Measurements from ENCODE around the gene ALDH3A1. TPM values are rescaled to one million over a fixed set of nuclear protein-coding genes. Genes with fewer than 3 reads are reported as not detected.
A peak's percentile ranks its signal among the peaks of the same experiment; 100 is the strongest.

ALDH3A1 gene
- total and polyA plus RNA-seq, 4 experiments from 2014 or later: not detected

GRCh38 chr17:19759568-19760549 lies 11.8 kb upstream of the ALDH3A1 start:
- no peak overlapping the region for H3K4me3 ChIP-seq (ENCODE audit: low read length in 2 of 2)
- H3K27me3 ChIP-seq (ENCODE audit: insufficient read depth, low read length): no peaks in the 10 kb centered on the region
- no peaks in the 10 kb centered on the region for H3K9me3 ChIP-seq (ENCODE audit: control insufficient read depth in 1 of 2, low read length in 2 of 2)
- H3K4me1 ChIP-seq (ENCODE audit: insufficient read depth, low read length): no peaks in the 10 kb centered on the region
- Mint-ChIP-seq H3K36me3 (no peaks in the 10 kb centered on the region), H3K27ac (no peak overlapping the region), H3K4me3 (no peak overlapping the region), H3K27me3 (peaks cover 2 to 11% of the 10 kb centered on the region in 2 donors), H3K9me3 (no peaks in the 10 kb centered on the region), H3K4me1 (peaks cover 0 to 13% (median 2%) of the 10 kb centered on the region in 4 donors)
- CTCF ChIA-PET (ENCODE audit: partially characterized antibody): interaction anchor here (1.1 to 5.9 kb wide), 8 partner anchors 12 to 398 kb away, joined by 3 to 63 read pairs (median 6); partner anchors contain the start of genes ALDH3A2 and B9D1
- intact Hi-C loops (cut with micrococcal nuclease): no loop called here
- H3K27ac ChIP-seq (ENCODE audit: low read depth, low read length): no peak overlapping the region
- H3K36me3 ChIP-seq (ENCODE audit: insufficient read depth, low read length): no peaks in the 10 kb centered on the region
- DNase-seq: no peak
- POLR2A ChIA-PET (ENCODE audit: partially characterized antibody): no interaction called here

GRCh38 chr17:19757536-19758180 lies 9.6 kb upstream of the ALDH3A1 start:
- H3K27ac ChIP-seq (ENCODE audit: low read depth, low read length): no peak overlapping the region
- no peaks in the 10 kb centered on the region for H3K9me3 ChIP-seq (ENCODE audit: control insufficient read depth in 1 of 2, low read length in 2 of 2)
- no peaks in the 10 kb centered on the region for H3K4me1 ChIP-seq (ENCODE audit: insufficient read depth, low read length)
- DNase-seq: no peak
- H3K36me3 ChIP-seq (ENCODE audit: insufficient read depth, low read length): no peaks in the 10 kb centered on the region
- H3K4me1 Mint-ChIP-seq: peaks cover 0 to 5% (median under 1%) of the 10 kb centered on the region in 4 donors
- peaks cover 2 to 12% of the 10 kb centered on the region in 2 donors for H3K27me3 Mint-ChIP-seq
- no peak overlapping the region for H3K4me3 ChIP-seq (ENCODE audit: low read length in 2 of 2)
- ChIA-PET POLR2A (ENCODE audit: partially characterized antibody) (no interaction called here), CTCF (ENCODE audit: partially characterized antibody) (interaction anchor here (1.3 to 1.4 kb wide), 2 partner anchors 9 to 13 kb away, joined by 3 to 5 read pairs; no protein-coding TSS in a partner anchor)
- no peak overlapping the region for H3K4me3 Mint-ChIP-seq
- no peak overlapping the region for H3K27ac Mint-ChIP-seq
- H3K9me3 Mint-ChIP-seq: no peaks in the 10 kb centered on the region
- intact Hi-C loops (cut with micrococcal nuclease): no loop called here
- no peaks in the 10 kb centered on the region for H3K27me3 ChIP-seq (ENCODE audit: insufficient read depth, low read length)
- H3K36me3 Mint-ChIP-seq: no peaks in the 10 kb centered on the region

- no peak overlapping the region for H3K27ac ChIP-seq (ENCODE audit: low read depth, low read length)
- no peaks in the 10 kb centered on the region for H3K4me1 ChIP-seq (ENCODE audit: insufficient read depth, low read length)
- Mint-ChIP-seq H3K27ac (no peak overlapping the region), H3K4me1 (no peaks in the 10 kb centered on the region), H3K36me3 (no peaks in the 10 kb centered on the region), H3K27me3 (peaks cover 2 to 12% of the 10 kb centered on the region in 2 donors), H3K9me3 (no peaks in the 10 kb centered on the region), H3K4me3 (no peak overlapping the region)
- H3K27me3 ChIP-seq (ENCODE audit: insufficient read depth, low read length): no peaks in the 10 kb centered on the region
- intact Hi-C loops (cut with micrococcal nuclease): no loop called here
- H3K36me3 ChIP-seq (ENCODE audit: insufficient read depth, low read length): no peaks in the 10 kb centered on the region
- H3K9me3 ChIP-seq (ENCODE audit: control insufficient read depth in 1 of 2, low read length in 2 of 2): no peaks in the 10 kb centered on the region
- no peak for DNase-seq
- POLR2A ChIA-PET (ENCODE audit: partially characterized antibody): no interaction called here
- CTCF ChIA-PET (ENCODE audit: partially characterized antibody): interaction anchor here (1.2 to 4.0 kb wide), 4 partner anchors 10 to 243 kb away, joined by 3 to 26 read pairs (median 5); no protein-coding TSS in a partner anchor
- H3K4me3 ChIP-seq (ENCODE audit: low read length in 2 of 2): no peak overlapping the region
Observed at GRCh38 chr17:19756546-19756945, 8.4 kb upstream of the ALDH3A1 start.

- ChIA-PET CTCF (ENCODE audit: partially characterized antibody) (interaction anchor here (1.0 to 4.0 kb wide), 5 partner anchors 10 to 393 kb away, joined by 3 to 26 read pairs (median 4); partner anchors contain the start of gene B9D1), POLR2A (ENCODE audit: partially characterized antibody) (no interaction called here)
- Mint-ChIP-seq H3K4me3 (peak overlapping the region in 1 of 8 donors; percentile 38), H3K27me3 (peaks cover 2 to 12% of the 10 kb centered on the region in 2 donors), H3K9me3 (no peaks in the 10 kb centered on the region), H3K36me3 (no peaks in the 10 kb centered on the region), H3K27ac (no peak overlapping the region), H3K4me1 (no peaks in the 10 kb centered on the region)
- no peak for DNase-seq
- intact Hi-C loops (cut with micrococcal nuclease): no loop called here
- H3K36me3 ChIP-seq (ENCODE audit: insufficient read depth, low read length): no peaks in the 10 kb centered on the region
- H3K27ac ChIP-seq (ENCODE audit: low read depth, low read length): no peak overlapping the region
- no peaks in the 10 kb centered on the region for H3K4me1 ChIP-seq (ENCODE audit: insufficient read depth, low read length)
- H3K4me3 ChIP-seq (ENCODE audit: low read length in 2 of 2): no peak overlapping the region
- no peaks in the 10 kb centered on the region for H3K9me3 ChIP-seq (ENCODE audit: control insufficient read depth in 1 of 2, low read length in 2 of 2)
- H3K27me3 ChIP-seq (ENCODE audit: insufficient read depth, low read length): no peaks in the 10 kb centered on the region
Observed at GRCh38 chr17:19755821-19756510, 7.9 kb upstream of the ALDH3A1 start.

GRCh38 chr17:19755392-19755791 lies 7.3 kb upstream of the ALDH3A1 start:
- H3K9me3 ChIP-seq (ENCODE audit: control insufficient read depth in 1 of 2, low read length in 2 of 2): no peaks in the 10 kb centered on the region
- no peaks in the 10 kb centered on the region for H3K36me3 ChIP-seq (ENCODE audit: insufficient read depth, low read length)
- CTCF ChIA-PET (ENCODE audit: partially characterized antibody): interaction anchor here (1.0 to 4.0 kb wide), 2 partner anchors 10 to 392 kb away, joined by 3 to 26 read pairs; partner anchors contain the start of gene B9D1
- no peak overlapping the region for H3K4me3 ChIP-seq (ENCODE audit: low read length in 2 of 2)
- no peaks in the 10 kb centered on the region for H3K27me3 ChIP-seq (ENCODE audit: insufficient read depth, low read length)
- DNase-seq: no peak
- no peaks in the 10 kb centered on the region for H3K9me3 Mint-ChIP-seq
- H3K4me3 Mint-ChIP-seq: no peak overlapping the region
- no peak overlapping the region for H3K27ac ChIP-seq (ENCODE audit: low read depth, low read length)
- H3K4me1 ChIP-seq (ENCODE audit: insufficient read depth, low read length): no peaks in the 10 kb centered on the region
- no peaks in the 10 kb centered on the region for H3K36me3 Mint-ChIP-seq
- POLR2A ChIA-PET (ENCODE audit: partially characterized antibody): no interaction called here
- H3K27ac Mint-ChIP-seq: no peak overlapping the region
- peaks cover 0 to 1% (median 0%) of the 10 kb centered on the region in 4 donors for H3K4me1 Mint-ChIP-seq
- peaks cover 2 to 12% of the 10 kb centered on the region in 2 donors for H3K27me3 Mint-ChIP-seq
- intact Hi-C loops (cut with micrococcal nuclease): no loop called here

- H3K36me3 Mint-ChIP-seq: no peaks in the 10 kb centered on the region
- Histone ChIP-seq H3K27me3 (ENCODE audit: insufficient read depth, low read length) (no peaks in the 10 kb centered on the region), H3K27ac (ENCODE audit: low read depth, low read length) (no peak overlapping the region), H3K4me1 (ENCODE audit: insufficient read depth, low read length) (no peaks in the 10 kb centered on the region), H3K36me3 (ENCODE audit: insufficient read depth, low read length) (no peaks in the 10 kb centered on the region), H3K9me3 (ENCODE audit: control insufficient read depth in 1 of 2, low read length in 2 of 2) (no peaks in the 10 kb centered on the region), H3K4me3 (ENCODE audit: low read length in 2 of 2) (no peak overlapping the region)
- POLR2A ChIA-PET (ENCODE audit: partially characterized antibody): interaction anchor here (1.0 kb wide), 1 partner anchor 9 kb away, joined by 3 read pairs; no protein-coding TSS in a partner anchor
- CTCF ChIA-PET (ENCODE audit: partially characterized antibody): interaction anchor here (0.6 to 4.0 kb wide), 4 partner anchors 8 to 214 kb away, joined by 3 to 26 read pairs (median 12); no protein-coding TSS in a partner anchor
- H3K27ac Mint-ChIP-seq: no peak overlapping the region
- DNase-seq: no peak
- peaks cover 4 to 20% of the 10 kb centered on the region in 2 donors for H3K27me3 Mint-ChIP-seq
- intact Hi-C loops (cut with micrococcal nuclease): no loop called here
- H3K4me3 Mint-ChIP-seq: no peak overlapping the region
- H3K4me1 Mint-ChIP-seq: peaks cover 0 to 4% (median 4%) of the 10 kb centered on the region in 4 donors
- H3K9me3 Mint-ChIP-seq: no peaks in the 10 kb centered on the region
Observed at GRCh38 chr17:19753661-19754463, 5.8 kb upstream of the ALDH3A1 start.

Data from CD4-positive, alpha-beta memory T cell (primary cell).